ENCODE measurements around the gene PDPK1.
A peak's percentile ranks its signal among the peaks of the same experiment; 100 is the strongest.
"Not testable (repeated sequence)": the region's sequence is repeated elsewhere in the genome, so short reads cannot be mapped to it uniquely, and the experiment has no call there.

PDPK1 gene

GRCh38 chr16:2523801-2524231 is 14.0 kb upstream of the PDPK1 start:
- no peak for DNase-seq (ENCODE audit: low spot score)

- no peak for DNase-seq (ENCODE audit: low spot score)
Measured at GRCh38 chr16:2524339-2524938, 13.4 kb upstream of the PDPK1 start.

- no peak for DNase-seq (ENCODE audit: low spot score)
Measured at GRCh38 chr16:2526135-2526534, 11.7 kb upstream of the PDPK1 start.

- DNase-seq (ENCODE audit: low spot score), result no peak
Measured at GRCh38 chr16:2527071-2527783, 10.6 kb upstream of the PDPK1 start.

- DNase-seq (ENCODE audit: low spot score), result no peak
Measured at GRCh38 chr16:2527784-2528100, 10.1 kb upstream of the PDPK1 start.

GRCh38 chr16:2528161-2529060 is 9.4 kb upstream of the PDPK1 start:
- no peak for DNase-seq (ENCODE audit: low spot score)

GRCh38 chr16:2529061-2529931 is 8.5 kb upstream of the PDPK1 start:
- DNase-seq (ENCODE audit: low spot score), result no peak

- DNase-seq (ENCODE audit: low spot score), result no peak
Measured at GRCh38 chr16:2529961-2530628, 7.7 kb upstream of the PDPK1 start.

- no peak for DNase-seq (ENCODE audit: low spot score)
Measured at GRCh38 chr16:2530629-2531318, 7.0 kb upstream of the PDPK1 start.

- no peak for DNase-seq (ENCODE audit: low spot score)
Measured at GRCh38 chr16:2531371-2531695, 6.5 kb upstream of the PDPK1 start, which contains the start of gene CEMP1. CEMP1 (minus strand) TSS chr16:2531408; CDS start chr16:2531073, 335 bp downstream.

GRCh38 chr16:2531696-2532493 is 5.9 kb upstream of the PDPK1 start:
- DNase-seq (ENCODE audit: low spot score), result peak; percentile 98

GRCh38 chr16:2532494-2533141 is 5.2 kb upstream of the PDPK1 start:
- DNase-seq (ENCODE audit: low spot score), result peak; percentile 80

GRCh38 chr16:2533142-2533755 is 4.6 kb upstream of the PDPK1 start:
- DNase-seq (ENCODE audit: low spot score), result not testable (repeated sequence)

GRCh38 chr16:2533912-2534311 is 3.9 kb upstream of the PDPK1 start:
- no peak for DNase-seq (ENCODE audit: low spot score)

GRCh38 chr16:2534335-2534734 is 3.5 kb upstream of the PDPK1 start:
- DNase-seq (ENCODE audit: low spot score), result not testable (repeated sequence)

- DNase-seq (ENCODE audit: low spot score), result no peak
Measured at GRCh38 chr16:2535625-2536013, 2.2 kb upstream of the PDPK1 start.

- DNase-seq (ENCODE audit: low spot score), result not testable (repeated sequence)
Measured at GRCh38 chr16:2539192-2539844, 1.5 kb downstream of the PDPK1 start.

GRCh38 chr16:2539845-2540458 is 2.1 kb downstream of the PDPK1 start:
- not testable (repeated sequence) for DNase-seq (ENCODE audit: low spot score)

Measured in activated CD4-positive, alpha-beta T cell treated with anti-CD3 and anti-CD28 coated beads, Interleukin-2, Interleukin-4, amounts not matched to agents 100 ng/mL and 50 ng/mL, durations not matched to agents 16 hours and 8 hours (primary cell).